Peyer's patch (tissue), 4 donors: ENCODE measurements around the gene FDXACB1.

Experiments
- POLR2A ChIP-seq, 2 donors: fragments of 450-650 bp; IDR thresholded peaks; one replicate each; pipeline ENCODE4 v1.5.1; 2017; ENCODE audit warnings: antibody characterized with exemption in 2 of 2, mild to moderate bottlenecking in 2 of 2, moderate library complexity in 2 of 2
- TF ChIP-seq, protein P1 (sequence below), 6 experiments: fragments of 450-650 bp in 4 of 6; fragments of 200-600 bp in 2 of 6; sonication (generic) in 1 of 6; IDR thresholded peaks; one replicate each; pipeline ENCODE4 v1.5.1; 2017 to 2019; ENCODE audit warnings: antibody characterized with exemption in 6 of 6, mild to moderate bottlenecking in 3 of 6, moderate library complexity in 1 of 6

DNA sequence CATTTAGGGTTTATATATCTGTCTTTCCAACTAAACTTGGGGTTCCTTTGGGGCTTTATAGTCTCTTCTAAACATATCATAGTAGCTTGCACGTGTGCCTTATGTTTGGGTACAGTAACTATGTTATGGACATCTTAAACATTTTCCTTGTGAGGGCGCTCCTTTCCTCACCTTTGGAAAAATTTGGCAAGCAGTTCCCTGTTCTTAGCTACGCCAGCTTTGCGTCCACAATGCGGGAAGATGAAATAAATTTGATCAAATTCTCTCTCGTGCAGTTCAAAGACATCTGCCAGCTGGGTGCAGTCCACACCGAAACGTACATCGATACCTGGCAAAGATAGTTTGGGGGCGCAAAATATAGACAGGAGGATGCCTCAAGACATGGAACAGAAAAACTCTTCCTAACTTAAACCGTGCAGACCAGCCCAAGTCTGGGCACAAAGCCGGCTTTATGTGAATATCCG, 548 bp downstream of the FDXACB1 start:
- TF ChIP-seq, protein P1, sequence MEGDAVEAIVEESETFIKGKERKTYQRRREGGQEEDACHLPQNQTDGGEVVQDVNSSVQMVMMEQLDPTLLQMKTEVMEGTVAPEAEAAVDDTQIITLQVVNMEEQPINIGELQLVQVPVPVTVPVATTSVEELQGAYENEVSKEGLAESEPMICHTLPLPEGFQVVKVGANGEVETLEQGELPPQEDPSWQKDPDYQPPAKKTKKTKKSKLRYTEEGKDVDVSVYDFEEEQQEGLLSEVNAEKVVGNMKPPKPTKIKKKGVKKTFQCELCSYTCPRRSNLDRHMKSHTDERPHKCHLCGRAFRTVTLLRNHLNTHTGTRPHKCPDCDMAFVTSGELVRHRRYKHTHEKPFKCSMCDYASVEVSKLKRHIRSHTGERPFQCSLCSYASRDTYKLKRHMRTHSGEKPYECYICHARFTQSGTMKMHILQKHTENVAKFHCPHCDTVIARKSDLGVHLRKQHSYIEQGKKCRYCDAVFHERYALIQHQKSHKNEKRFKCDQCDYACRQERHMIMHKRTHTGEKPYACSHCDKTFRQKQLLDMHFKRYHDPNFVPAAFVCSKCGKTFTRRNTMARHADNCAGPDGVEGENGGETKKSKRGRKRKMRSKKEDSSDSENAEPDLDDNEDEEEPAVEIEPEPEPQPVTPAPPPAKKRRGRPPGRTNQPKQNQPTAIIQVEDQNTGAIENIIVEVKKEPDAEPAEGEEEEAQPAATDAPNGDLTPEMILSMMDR (IDR thresholded peaks at IDR 0.05): no peak
- no peak for TF ChIP-seq POLR2A (IDR thresholded peaks at IDR 0.05)
